Body of pancreas (tissue), 4 donors: ENCODE results near the gene SLC17A7.

Source experiments
- CTCF ChIP-seq, 7 experiments: fragments of 450-650 bp in 4 of 7; fragments of 200-600 bp in 3 of 7; sonication (generic) in 3 of 7; IDR thresholded peaks; one replicate each; pipeline ENCODE4 v1.5.1; 2016 to 2019; ENCODE audit warnings: antibody characterized with exemption in 7 of 7
- POLR2A ChIP-seq, 3 donors: fragments of 450-650 bp; IDR thresholded peaks; one replicate each; pipeline ENCODE4 v1.6.1; 2016; ENCODE audit warnings: antibody characterized with exemption in 3 of 3, mild to moderate bottlenecking in 2 of 3

DNA sequence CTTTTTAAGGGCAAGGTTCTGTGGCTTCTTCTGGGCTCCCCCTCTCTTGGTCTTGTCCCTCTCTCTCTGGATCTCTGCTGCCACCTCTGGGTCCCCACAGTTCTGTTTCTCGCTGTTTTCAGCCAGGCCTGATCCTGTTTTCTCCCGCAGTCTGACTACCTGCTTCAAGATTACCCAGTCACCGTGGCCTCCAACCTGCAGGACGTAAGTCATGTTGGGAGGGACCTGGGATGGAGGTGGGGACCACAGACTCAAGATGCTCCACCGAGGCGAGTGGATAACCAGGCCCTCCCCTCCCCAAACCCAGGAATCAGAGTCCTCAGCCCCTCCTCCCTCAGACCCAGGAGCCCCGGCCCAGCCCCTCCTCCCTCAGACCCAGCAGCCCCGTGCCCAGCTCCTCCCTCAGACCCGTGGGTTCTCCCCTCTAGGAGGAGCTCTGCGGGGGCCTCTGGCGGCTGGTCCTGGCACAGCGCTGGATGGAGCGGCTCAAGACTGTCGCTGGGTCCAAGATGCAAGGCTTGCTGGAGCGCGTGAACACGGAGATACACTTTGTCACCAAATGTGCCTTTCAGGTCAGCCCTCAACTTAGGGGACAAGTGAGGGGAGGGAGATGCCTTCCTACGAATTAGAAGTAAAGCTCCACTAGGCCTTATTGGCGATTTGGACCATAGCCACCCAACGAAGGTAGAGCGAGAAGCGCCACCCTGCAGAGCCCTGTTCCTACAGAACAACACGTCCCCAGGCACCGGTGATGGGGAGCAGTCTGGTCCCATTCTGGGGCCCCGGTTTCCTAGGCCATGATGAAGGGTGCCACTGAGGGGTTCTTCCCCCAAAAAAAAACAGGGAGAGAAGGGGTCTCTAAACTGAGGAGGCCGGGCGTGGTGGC, 34.9 kb upstream of the SLC17A7 start:
- TF ChIP-seq CTCF (IDR thresholded peaks at IDR 0.05) (no peak), POLR2A (IDR thresholded peaks at IDR 0.05) (no peak)
